Naive B cell (primary cell): ENCODE data around the gene FBXL7. TPM values are rescaled to one million over a fixed set of nuclear protein-coding genes. Genes with fewer than 3 reads are reported as not detected.

Source experiments
- ATAC-seq, 2 donors: fragments of 150-1000 bp; cut with Tn5 transposase; 2 replicates each; pipeline ENCODE4 v1.10.0; 2021; ENCODE audit warnings: low read depth in 2 of 2, mild to moderate bottlenecking in 2 of 2, moderate library complexity in 2 of 2
- DNase-seq: peaks from one replicate; pipeline ENCODE4 v3.0.0; 2022
- H3K27ac Mint-ChIP-seq, 6 donors: one replicate each; pipeline ENCODE4 v1.8.0; 2020 to 2022; ENCODE audit warnings: mild to moderate bottlenecking in 6 of 6, mixed read lengths in 6 of 6, moderate library complexity in 5 of 6, inconsistent platforms in 2 of 6
- H3K27me3 Mint-ChIP-seq, 3 donors: one replicate each; pipeline ENCODE4 v1.8.0; 2021 to 2022; ENCODE audit warnings: mixed read lengths in 3 of 3, mild to moderate bottlenecking in 1 of 3
- H3K36me3 Mint-ChIP-seq, 2 donors: one replicate each; pipeline ENCODE4 v1.8.0; 2020 to 2022; ENCODE audit warnings: mixed read lengths in 2 of 2, inconsistent platforms in 1 of 2, mild to moderate bottlenecking in 1 of 2
- H3K4me1 Mint-ChIP-seq, 3 donors: one replicate each; pipeline ENCODE4 v1.8.0; 2020 to 2022; ENCODE audit warnings: mixed read lengths in 3 of 3, inconsistent platforms in 1 of 3, mild to moderate bottlenecking in 1 of 3, moderate library complexity in 1 of 3
- H3K4me3 Mint-ChIP-seq, 8 donors: one replicate each; pipeline ENCODE4 v1.8.0; 2020 to 2022; ENCODE audit warnings: mild to moderate bottlenecking in 8 of 8, mixed read lengths in 8 of 8, moderate library complexity in 8 of 8, inconsistent platforms in 2 of 8
- H3K9me3 Mint-ChIP-seq, 7 donors: one replicate each; pipeline ENCODE4 v1.8.0; 2020 to 2022; ENCODE audit warnings: mixed read lengths in 7 of 7, mild to moderate bottlenecking in 5 of 7, inconsistent platforms in 2 of 7, moderate library complexity in 1 of 7
- polyA plus RNA-seq, 6 donors: library from polyadenylated mRNA; unstranded; fragments of 300-500 nt; fragmentation: Illumina TruSeq; gene quantifications; one replicate each; pipeline ENCODE4 v1.2.3, GENCODE V29; 2021; ENCODE audit warnings: low read depth in 6 of 6

Gene FBXL7
- polyA plus RNA-seq, 6 donors from 2014 or later, result not detected

GRCh38 chr5:15579193-15579990, 79.4 kb downstream of the FBXL7 start:
- no peak for ATAC-seq
- Mint-ChIP-seq H3K4me1 (no peaks in the 10 kb centered on the region), H3K27me3 (no peaks in the 10 kb centered on the region), H3K9me3 (peaks cover 2 to 17% (median 8%) of the 10 kb centered on the region in 7 donors), H3K27ac (no peak overlapping the region), H3K36me3 (no peaks in the 10 kb centered on the region), H3K4me3 (no peak overlapping the region)
- no peak for DNase-seq

GRCh38 chr5:15584528-15584927, 84.5 kb downstream of the FBXL7 start:
- Mint-ChIP-seq H3K4me3 (no peak overlapping the region), H3K9me3 (peaks cover 5 to 26% (median 11%) of the 10 kb centered on the region in 7 donors), H3K27ac (peak overlapping the region in 1 of 6 donors; percentile 81), H3K27me3 (no peaks in the 10 kb centered on the region), H3K36me3 (no peaks in the 10 kb centered on the region), H3K4me1 (no peaks in the 10 kb centered on the region)
- DNase-seq (no peak), ATAC-seq (no peak)

- no peak for DNase-seq
- Mint-ChIP-seq H3K36me3 (no peaks in the 10 kb centered on the region), H3K9me3 (peaks cover 5 to 26% (median 11%) of the 10 kb centered on the region in 7 donors), H3K27ac (no peak overlapping the region), H3K4me1 (no peaks in the 10 kb centered on the region), H3K27me3 (no peaks in the 10 kb centered on the region), H3K4me3 (no peak overlapping the region)
- ATAC-seq, result no peak
These were observed 85.1 kb downstream of the FBXL7 start for GRCh38 chr5:15585128-15585527.

- no peaks in the 10 kb centered on the region for H3K27me3 Mint-ChIP-seq
- H3K4me1 Mint-ChIP-seq, result no peaks in the 10 kb centered on the region
- no peak overlapping the region for H3K27ac Mint-ChIP-seq
- no peak overlapping the region for H3K4me3 Mint-ChIP-seq
- no peak for DNase-seq
- ATAC-seq, result no peak
- no peaks in the 10 kb centered on the region for H3K36me3 Mint-ChIP-seq
- peaks cover 5 to 26% (median 15%) of the 10 kb centered on the region in 7 donors for H3K9me3 Mint-ChIP-seq
These were observed 86.0 kb downstream of the FBXL7 start for GRCh38 chr5:15585841-15586591.

- Mint-ChIP-seq H3K4me1 (no peaks in the 10 kb centered on the region), H3K27me3 (no peaks in the 10 kb centered on the region), H3K9me3 (peaks cover 5 to 22% (median 15%) of the 10 kb centered on the region in 7 donors), H3K4me3 (no peak overlapping the region), H3K36me3 (no peaks in the 10 kb centered on the region), H3K27ac (no peak overlapping the region)
- DNase-seq, result no peak
- ATAC-seq, result no peak
These were observed 87.9 kb downstream of the FBXL7 start for GRCh38 chr5:15587916-15588315.

- ATAC-seq, result no peak
- Mint-ChIP-seq H3K27ac (no peak overlapping the region), H3K4me1 (no peaks in the 10 kb centered on the region), H3K36me3 (no peaks in the 10 kb centered on the region), H3K27me3 (no peaks in the 10 kb centered on the region), H3K9me3 (peaks cover 0 to 16% (median 4%) of the 10 kb centered on the region in 7 donors), H3K4me3 (no peak overlapping the region)
- DNase-seq, result no peak
These were observed 92.7 kb downstream of the FBXL7 start for GRCh38 chr5:15592728-15593127.

GRCh38 chr5:15594977-15595568, 95.1 kb downstream of the FBXL7 start:
- Mint-ChIP-seq H3K9me3 (peaks cover 0 to 16% (median 2%) of the 10 kb centered on the region in 7 donors), H3K4me1 (no peaks in the 10 kb centered on the region), H3K27me3 (no peaks in the 10 kb centered on the region), H3K36me3 (no peaks in the 10 kb centered on the region), H3K27ac (no peak overlapping the region), H3K4me3 (no peak overlapping the region)
- no peak for ATAC-seq
- DNase-seq, result no peak

- Mint-ChIP-seq H3K27me3 (no peaks in the 10 kb centered on the region), H3K36me3 (no peaks in the 10 kb centered on the region), H3K4me3 (no peak overlapping the region), H3K9me3 (peaks cover 0 to 11% (median 2%) of the 10 kb centered on the region in 7 donors), H3K4me1 (no peaks in the 10 kb centered on the region), H3K27ac (no peak overlapping the region)
- no peak for ATAC-seq
- DNase-seq, result no peak
These were observed 95.9 kb downstream of the FBXL7 start for GRCh38 chr5:15595929-15596328.

- no peaks in the 10 kb centered on the region for H3K36me3 Mint-ChIP-seq
- no peak overlapping the region for H3K27ac Mint-ChIP-seq
- DNase-seq (no peak), ATAC-seq (no peak)
- H3K27me3 Mint-ChIP-seq, result no peaks in the 10 kb centered on the region
- H3K4me3 Mint-ChIP-seq, result no peak overlapping the region
- peaks cover 0 to 11% (median 4%) of the 10 kb centered on the region in 7 donors for H3K9me3 Mint-ChIP-seq
- H3K4me1 Mint-ChIP-seq, result no peaks in the 10 kb centered on the region
These were observed 97.0 kb downstream of the FBXL7 start for GRCh38 chr5:15596936-15597335.

GRCh38 chr5:15597804-15598203, 97.8 kb downstream of the FBXL7 start:
- no peaks in the 10 kb centered on the region for H3K27me3 Mint-ChIP-seq
- H3K36me3 Mint-ChIP-seq, result no peaks in the 10 kb centered on the region
- H3K4me3 Mint-ChIP-seq, result no peak overlapping the region
- no peak for ATAC-seq
- H3K4me1 Mint-ChIP-seq, result no peaks in the 10 kb centered on the region
- H3K27ac Mint-ChIP-seq, result no peak overlapping the region
- peaks cover 0 to 11% (median 3%) of the 10 kb centered on the region in 7 donors for H3K9me3 Mint-ChIP-seq
- DNase-seq, result no peak

- no peaks in the 10 kb centered on the region for H3K27me3 Mint-ChIP-seq
- ATAC-seq, result no peak
- no peaks in the 10 kb centered on the region for H3K36me3 Mint-ChIP-seq
- DNase-seq, result no peak
- H3K4me1 Mint-ChIP-seq, result no peaks in the 10 kb centered on the region
- H3K27ac Mint-ChIP-seq, result no peak overlapping the region
- peaks cover 0 to 11% (median 3%) of the 10 kb centered on the region in 7 donors for H3K9me3 Mint-ChIP-seq
- no peak overlapping the region for H3K4me3 Mint-ChIP-seq
These were observed 98.4 kb downstream of the FBXL7 start for GRCh38 chr5:15598294-15598902.

GRCh38 chr5:15600035-15600434, 100.1 kb downstream of the FBXL7 start:
- no peak for DNase-seq
- no peaks in the 10 kb centered on the region for H3K27me3 Mint-ChIP-seq
- H3K4me3 Mint-ChIP-seq, result no peak overlapping the region
- H3K4me1 Mint-ChIP-seq, result no peaks in the 10 kb centered on the region
- peaks cover 0 to 5% (median 3%) of the 10 kb centered on the region in 7 donors for H3K9me3 Mint-ChIP-seq
- no peak for ATAC-seq
- no peak overlapping the region for H3K27ac Mint-ChIP-seq
- H3K36me3 Mint-ChIP-seq, result no peaks in the 10 kb centered on the region

GRCh38 chr5:15601274-15601673, 101.3 kb downstream of the FBXL7 start:
- Mint-ChIP-seq H3K27ac (no peak overlapping the region), H3K9me3 (peaks cover 0 to 4% (median 2%) of the 10 kb centered on the region in 7 donors), H3K4me3 (no peak overlapping the region), H3K27me3 (no peaks in the 10 kb centered on the region), H3K36me3 (no peaks in the 10 kb centered on the region), H3K4me1 (no peaks in the 10 kb centered on the region)
- ATAC-seq, result no peak
- no peak for DNase-seq
